Ovary (tissue), 9 donors: ENCODE data around the gene CD79A. TPM values are rescaled to one million over a fixed set of nuclear protein-coding genes. Genes with fewer than 3 reads are reported as not detected.

Experiments
- DNase-seq, 5 donors: peaks; one replicate each; pipeline ENCODE4 v3.0.0-alpha.2; 2019 to 2020
- H3K27ac ChIP-seq, 2 donors: fragments of 200-600 bp; one replicate each; pipeline versions ENCODE4 v1.5.1 to v1.8.0; 2019 to 2022
- H3K27me3 ChIP-seq: fragments of 200-600 bp; one replicate; pipeline ENCODE4 v1.8.0; 2022
- H3K36me3 ChIP-seq: fragments of 200-600 bp; sonication (generic); one replicate; pipeline ENCODE4 v1.5.1; 2019
- H3K4me1 ChIP-seq: one replicate; pipeline ENCODE4 v1.8.1; 2013; ENCODE audit warnings: mild to moderate bottlenecking, moderate library complexity; ENCODE audit not compliant: insufficient read depth
- H3K4me3 ChIP-seq: fragments of 200-600 bp; sonication (generic); one replicate; pipeline ENCODE4 v1.5.1; 2017
- H3K9me3 ChIP-seq, 2 donors: fragments of 200-600 bp in 1 of 2; sonication (generic) in 1 of 2; one replicate each; pipeline versions ENCODE4 v1.5.1 to v1.8.1; 2013 to 2019; ENCODE audit warnings: mild to moderate bottlenecking in 1 of 2, moderate library complexity in 1 of 2
- CTCF ChIP-seq, 3 donors: fragments of 450-650 bp in 2 of 3; fragments of 200-600 bp in 1 of 3; IDR thresholded peaks; one replicate each; pipeline versions ENCODE4 v1.5.1 to v1.8.0; 2016 to 2022; ENCODE audit warnings: antibody characterized with exemption in 3 of 3, mild to moderate bottlenecking in 1 of 3
- EP300 ChIP-seq: sonication (generic); formaldehyde crosslinking; IDR thresholded peaks from one replicate; pipeline ENCODE4 v1.6.1; 2017; ENCODE audit warnings: antibody characterized with exemption
- POLR2A ChIP-seq: fragments of 450-650 bp; IDR thresholded peaks from one replicate; pipeline ENCODE4 v1.6.1; 2017; ENCODE audit warnings: antibody characterized with exemption, mild to moderate bottlenecking, moderate library complexity
- whole genome bisulfite sequencing, 3 donors: extraction: QIAGEN DNeasy Blood & Tissue Kit in 1 of 3; methylation state at CpG; one replicate each; pipeline versions ENCODE4 v1.1.5 to v1.1.7; 2013 to 2017; 5-methylcytosine and 5-hydroxymethylcytosine counted together
- intact Hi-C, 4 donors: fragments of 100-400 bp; cut with DNase I; formaldehyde crosslinking; loops; one replicate each; pipeline versions ENCODE4 v1.11.0 to v1.15.1; 2022 to 2023
- polyA plus RNA-seq, 2 donors: library from polyadenylated mRNA; stranded (reverse); fragments of 200-250 nt in 1 of 2; fragments of 350-450 nt in 1 of 2; fragmentation: Illumina TruSeq in 1 of 2; extraction: RNeasy Lipid Tissue Mini Kit (QIAGEN cat#74804) in 1 of 2; gene quantifications; one replicate each; pipeline ENCODE4 v1.2.3, GENCODE V29; 2013 to 2014
- total RNA-seq, 7 donors: library from RNA; depleted of rRNA in 2 of 7; stranded (reverse); fragments of >200 nt in 2 of 7; fragmentation: NEBNext Ultra II Directional in 3 of 7; extraction: Animal tissue kit (Norgen Biotek cat#: 25700) in 3 of 7; gene quantifications; one replicate each; pipeline versions ENCODE4 v1.1.0 to v1.2.4, GENCODE V29; 2016 to 2023
- donor health status: DM: no; HTN: no; CAD: no; lungs with moderate emphysema.
- donor health status: DM: no; HTN: no; CAD: no.
- donor health status: Bipolar disorder and iron deficiency.
- donor health status: DM: yes; HTN: yes; CAD: no.
- donor health status: DM: no; HTN: no; CAD: no.
- donor health status: DM: yes; HTN: yes; CAD: no.

The CD79A gene
- total and polyA plus RNA-seq, 9 donors: 0.25 to 1.4 (median 0.63) TPM; not detected in 1

DNA sequence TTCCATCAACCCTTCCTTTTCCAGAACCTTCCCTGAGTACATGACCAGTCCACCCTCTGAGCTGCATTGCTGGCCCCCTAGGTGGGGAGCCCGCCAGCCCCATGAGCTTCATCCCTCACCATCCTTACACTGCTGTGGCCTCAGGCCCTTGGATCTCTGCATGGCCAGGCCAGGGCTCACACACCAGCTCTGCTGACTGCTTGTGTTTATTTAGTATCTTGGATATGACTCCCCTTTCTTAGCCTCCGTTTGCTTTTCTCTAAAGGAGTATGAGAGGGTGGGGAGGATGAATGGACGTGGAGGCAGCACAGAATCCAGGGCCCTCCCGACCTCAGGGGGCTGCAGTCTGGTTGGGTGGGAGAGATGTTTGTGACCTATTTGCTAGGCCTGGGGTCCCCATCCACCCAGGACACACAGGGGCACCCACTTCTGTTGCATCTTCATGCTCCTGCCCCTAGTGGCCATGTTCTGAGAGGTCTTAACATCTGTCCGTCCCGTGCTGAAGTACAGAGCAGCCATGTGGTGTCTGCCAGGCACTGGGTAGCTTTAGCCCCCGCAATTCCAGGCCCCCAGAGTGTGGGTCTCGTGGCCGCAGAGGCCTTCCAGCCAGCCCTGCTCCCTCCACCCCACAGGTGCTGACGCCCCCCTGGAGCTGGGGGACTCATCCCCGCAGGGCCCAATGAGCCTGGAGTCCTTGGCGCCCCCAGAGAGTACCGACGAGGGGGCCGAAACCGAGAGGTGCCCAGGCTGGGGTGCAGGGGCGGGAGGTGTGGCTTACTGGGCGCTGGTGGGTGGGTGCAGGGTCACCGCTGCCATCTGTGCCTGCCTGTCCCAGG lies 18.9 kb downstream of the CD79A start:
- no peak for DNase-seq
- Histone ChIP-seq H3K27ac (no peak overlapping the region), H3K9me3 (no peaks in the 10 kb centered on the region), H3K27me3 (no peaks in the 10 kb centered on the region), H3K36me3 (no peaks in the 10 kb centered on the region), H3K4me3 (no peak overlapping the region), H3K4me1 (no peaks in the 10 kb centered on the region)
- intact Hi-C loops: no loop called here
- TF ChIP-seq POLR2A: no peak
- no peak for TF ChIP-seq CTCF (IDR thresholded peaks at IDR 0.05)
- TF ChIP-seq EP300: no peak
- WGBS, 3 donors: 79 to 82% (median 81%) methylated on average over 17 to 19 of the region's 19 CpGs

- WGBS, 3 donors: 86 to 95% (median 88%) methylated on average over 1 of the region's 1 CpG
- TF ChIP-seq CTCF (IDR thresholded peaks at IDR 0.05) (no peak), POLR2A (no peak), EP300 (no peak)
- no peaks in the 10 kb centered on the region for H3K9me3 ChIP-seq
- H3K27me3 ChIP-seq: no peaks in the 10 kb centered on the region
- H3K4me3 ChIP-seq: no peak overlapping the region
- intact Hi-C loops: no loop called here
- no peak for DNase-seq
- H3K4me1 ChIP-seq: no peaks in the 10 kb centered on the region
- H3K36me3 ChIP-seq: no peaks in the 10 kb centered on the region
- H3K27ac ChIP-seq: no peak overlapping the region
Measured at GRCh38 chr19:41896581-41896942, 19.5 kb downstream of the CD79A start.

DNA sequence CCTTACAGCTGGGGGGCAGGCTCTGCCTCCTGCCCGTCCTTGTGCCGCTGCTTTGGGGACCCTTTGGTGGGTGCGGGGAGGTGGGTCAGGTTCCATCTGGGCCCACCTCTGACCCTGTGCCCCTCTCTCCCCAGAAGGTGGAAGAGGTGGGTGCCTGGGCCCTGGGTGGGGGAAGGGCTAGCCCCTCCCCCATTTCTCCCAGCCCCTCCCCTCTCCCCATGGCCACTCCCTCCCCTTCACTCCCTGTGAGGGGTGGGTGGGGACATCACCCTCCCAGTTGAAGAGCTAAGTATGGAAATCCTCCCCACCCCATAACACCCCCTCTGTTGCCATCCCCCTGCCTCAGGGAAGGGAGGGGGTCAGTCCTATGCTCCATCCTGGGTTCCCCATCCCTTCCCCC lies 20.1 kb downstream of the CD79A start:
- Histone ChIP-seq H3K27me3 (no peaks in the 10 kb centered on the region), H3K9me3 (no peaks in the 10 kb centered on the region), H3K27ac (no peak overlapping the region), H3K4me3 (no peak overlapping the region), H3K4me1 (no peaks in the 10 kb centered on the region), H3K36me3 (no peaks in the 10 kb centered on the region)
- DNase-seq: no peak
- WGBS, 3 donors: 72 to 99% (median 94%) methylated on average over 3 of the region's 3 CpGs
- no peak for TF ChIP-seq CTCF (IDR thresholded peaks at IDR 0.05)
- no peak for TF ChIP-seq EP300
- TF ChIP-seq POLR2A: no peak
- intact Hi-C loops: no loop called here

- Histone ChIP-seq H3K36me3 (no peaks in the 10 kb centered on the region), H3K27me3 (no peaks in the 10 kb centered on the region), H3K27ac (no peak overlapping the region), H3K9me3 (no peaks in the 10 kb centered on the region), H3K4me1 (no peaks in the 10 kb centered on the region), H3K4me3 (no peak overlapping the region)
- WGBS, 3 donors: 81 to 88% (median 83%) methylated on average over 24 of the region's 24 CpGs
- intact Hi-C loops: no loop called here
- no peak for DNase-seq
- TF ChIP-seq POLR2A (no peak), EP300 (no peak), CTCF (IDR thresholded peaks at IDR 0.05) (no peak)
Measured at GRCh38 chr19:41897820-41898219, 20.7 kb downstream of the CD79A start.
